ENCODE measurements around the gene PSG4.
"Not testable (repeated sequence)": the region's sequence is repeated elsewhere in the genome, so short reads cannot be mapped to it uniquely, and the experiment has no call there.

PSG4 gene

GRCh38 chr19:43205471-43206105 lies at the start of gene PSG4:
Gene PSG4, minus strand, starts transcription at chr19:43205638. Its CDS starts 102 bp downstream, at chr19:43205536.
- not testable (repeated sequence) for H3K4me3 ChIP-seq (ENCODE audit: low read depth, low read length)

GRCh38 chr19:43251428-43251827 lies 46.0 kb upstream of the PSG4 start:
- H3K4me3 ChIP-seq (ENCODE audit: low read depth, low read length) = not testable (repeated sequence)

- H3K4me3 ChIP-seq (ENCODE audit: low read depth, low read length) = not testable (repeated sequence)
Observed at GRCh38 chr19:43250296-43250695, 44.9 kb upstream of the PSG4 start.

- H3K4me3 ChIP-seq (ENCODE audit: low read depth, low read length) = not testable (repeated sequence)
Observed at GRCh38 chr19:43248635-43249002, 43.2 kb upstream of the PSG4 start.

- not testable (repeated sequence) for H3K4me3 ChIP-seq (ENCODE audit: low read depth, low read length)
Observed at GRCh38 chr19:43247243-43247880, 41.9 kb upstream of the PSG4 start.

- H3K4me3 ChIP-seq (ENCODE audit: low read depth, low read length) = not testable (repeated sequence)
Observed at GRCh38 chr19:43245848-43246247, 40.4 kb upstream of the PSG4 start.

- not testable (repeated sequence) for H3K4me3 ChIP-seq (ENCODE audit: low read depth, low read length)
Observed at GRCh38 chr19:43242211-43242610, 36.8 kb upstream of the PSG4 start.

- H3K4me3 ChIP-seq (ENCODE audit: low read depth, low read length) = not testable (repeated sequence)
Observed at GRCh38 chr19:43238213-43238612, 32.8 kb upstream of the PSG4 start.

- H3K4me3 ChIP-seq (ENCODE audit: low read depth, low read length) = not testable (repeated sequence)
Observed at GRCh38 chr19:43235686-43236085, 30.2 kb upstream of the PSG4 start.

GRCh38 chr19:43229315-43229714 lies 23.9 kb upstream of the PSG4 start:
- TF ChIP-seq CTCF (IDR thresholded peaks at IDR 0.05; ENCODE audit: borderline replicate concordance, insufficient read depth, low read depth, low read length) = no peak

GRCh38 chr19:43228730-43229129 lies 23.3 kb upstream of the PSG4 start:
- not testable (repeated sequence) for H3K4me3 ChIP-seq (ENCODE audit: low read depth, low read length)

More at GRCh38 chr19:43229315-43229714, 23.9 kb upstream of the PSG4 start:
- H3K4me3 ChIP-seq (ENCODE audit: low read depth, low read length) = no peak overlapping the region

GRCh38 chr19:43226986-43227385 lies 21.5 kb upstream of the PSG4 start:
- H3K4me3 ChIP-seq (ENCODE audit: low read depth, low read length) = not testable (repeated sequence)

GRCh38 chr19:43224855-43225253 lies 19.4 kb upstream of the PSG4 start:
- no peak overlapping the region for H3K4me3 ChIP-seq (ENCODE audit: low read depth, low read length)
- no peak for TF ChIP-seq CTCF (IDR thresholded peaks at IDR 0.05; ENCODE audit: borderline replicate concordance, insufficient read depth, low read depth, low read length)

- not testable (repeated sequence) for H3K4me3 ChIP-seq (ENCODE audit: low read depth, low read length)
Observed at GRCh38 chr19:43224201-43224854, 18.9 kb upstream of the PSG4 start.

GRCh38 chr19:43221891-43222290 lies 16.5 kb upstream of the PSG4 start:
- not testable (repeated sequence) for H3K4me3 ChIP-seq (ENCODE audit: low read depth, low read length)

- H3K4me3 ChIP-seq (ENCODE audit: low read depth, low read length) = not testable (repeated sequence)
Observed at GRCh38 chr19:43219136-43219535, 13.7 kb upstream of the PSG4 start.

- H3K4me3 ChIP-seq (ENCODE audit: low read depth, low read length) = not testable (repeated sequence)
Observed at GRCh38 chr19:43215881-43216280, 10.4 kb upstream of the PSG4 start.

All from GM12875 (cell line).